IMR-90 (cell line): ENCODE data around the gene IL5RA. TPM values are rescaled to one million over a fixed set of nuclear protein-coding genes. Genes with fewer than 3 reads are reported as not detected.

Source experiments
- ATAC-seq: fragments of 200-7000 bp; cut with Tn5 transposase; 2 replicates; pipeline ENCODE4 v1.9.1; 2020; ENCODE audit warnings: low read depth, mild to moderate bottlenecking, moderate library complexity
- BruUV-seq: library from RNA; stranded (reverse); fragments of 400-500 nt; replicated peaks from 2 replicates; lab custom pipeline; 2021; lab: Mats Ljungman, UMichigan
- CTCF ChIA-PET: fragments of 300-600 bp; formaldehyde crosslinking; extraction: SDS; loops from one replicate; lab custom pipeline; 2021; ENCODE audit warnings: antibody characterized with exemption; lab: Yijun Ruan, JAX
- POLR2A ChIA-PET: fragments of 300-600 bp; sonication (Branson Sonifier 250); formaldehyde crosslinking; loops from one replicate; lab custom pipeline; 2022; ENCODE audit warnings: antibody characterized with exemption; ENCODE audit not compliant: unreplicated experiment; lab: Charles Lee
- DNase-seq: peaks from one replicate; pipeline ENCODE4 v3.0.0; 2013
- H2AFZ ChIP-seq: replicated peaks from 2 replicates; pipeline ENCODE3; 2013; ENCODE audit warnings: low read length, mild to moderate bottlenecking; ENCODE audit not compliant: poor library complexity
- H2AK5ac ChIP-seq: 2 replicates; pipeline ENCODE4 v1.6.1; 2013; ENCODE audit warnings: low read depth, low read length, inconsistent platforms
- H2AK9ac ChIP-seq: replicated peaks from 2 replicates; pipeline ENCODE3; 2013; ENCODE audit warnings: mild to moderate bottlenecking, low read depth, low read length, moderate library complexity; ENCODE audit not compliant: poor library complexity
- H2BK120ac ChIP-seq: 2 replicates; pipeline ENCODE4 v1.6.1; 2013; ENCODE audit warnings: low read depth, low read length, inconsistent platforms
- H2BK15ac ChIP-seq: 3 replicates; pipeline ENCODE4 v1.6.1; 2013; ENCODE audit warnings: low read depth, low read length, inconsistent platforms
- H2BK20ac ChIP-seq: 2 replicates; pipeline ENCODE4 v1.6.1; 2013; ENCODE audit warnings: low read depth, mild to moderate bottlenecking, inconsistent platforms, low read length, moderate library complexity
- H2BK5ac ChIP-seq: 2 replicates; pipeline ENCODE4 v1.6.1; 2013; ENCODE audit warnings: mild to moderate bottlenecking, low read depth, low read length, inconsistent platforms; ENCODE audit not compliant: poor library complexity, severe bottlenecking
- H3K14ac ChIP-seq: replicated peaks from 2 replicates; pipeline ENCODE4 v1.6.1; 2013; ENCODE audit warnings: low read depth, low read length, inconsistent platforms
- H3K18ac ChIP-seq: 2 replicates; pipeline ENCODE4 v1.6.1; 2013; ENCODE audit warnings: low read depth, low read length, control low read depth
- H3K23ac ChIP-seq: 2 replicates; pipeline ENCODE4 v1.6.1; 2013; ENCODE audit warnings: low read depth, low read length, inconsistent platforms
- H3K27ac ChIP-seq: 2 replicates; pipeline ENCODE4 v1.5.1; 2013; ENCODE audit warnings: mild to moderate bottlenecking, control low read depth, low read length; ENCODE audit not compliant: insufficient read depth
- H3K27me3 ChIP-seq: 2 replicates; pipeline ENCODE4 v1.6.1; 2013; ENCODE audit warnings: low read length; ENCODE audit not compliant: control insufficient read depth, insufficient read depth
- H3K36me3 ChIP-seq: 2 replicates; pipeline ENCODE4 v1.6.1; 2013; ENCODE audit warnings: low read length, mixed read lengths; ENCODE audit not compliant: control insufficient read depth, insufficient read depth
- H3K4ac ChIP-seq: 2 replicates; pipeline ENCODE4 v1.6.1; 2013; ENCODE audit warnings: low read depth, low read length, inconsistent platforms
- H3K4me1 ChIP-seq: 2 replicates; pipeline ENCODE4 v1.6.1; 2013; ENCODE audit warnings: low read length, mixed read lengths; ENCODE audit not compliant: control insufficient read depth, insufficient read depth
- H3K4me2 ChIP-seq: 2 replicates; pipeline ENCODE4 v1.6.1; 2013; ENCODE audit warnings: low read depth, mild to moderate bottlenecking, control low read depth, low read length, moderate library complexity
- H3K4me3 ChIP-seq: 2 replicates; pipeline ENCODE4 v1.5.1; 2013; ENCODE audit warnings: low read depth, mild to moderate bottlenecking, control low read depth, low read length, moderate library complexity; ENCODE audit not compliant: insufficient read depth
- H3K56ac ChIP-seq: 2 replicates; pipeline ENCODE4 v1.6.1; 2013; ENCODE audit warnings: low read length, inconsistent platforms; ENCODE audit not compliant: insufficient read depth; ENCODE audit errors: extremely low read depth
- H3K79me1 ChIP-seq, 2 experiments: 2 replicates each; pipeline ENCODE4 v1.6.1; 2013; ENCODE audit warnings: low read length in 2 of 2, inconsistent platforms in 1 of 2, low read depth in 1 of 2
- H3K9ac ChIP-seq: 2 replicates; pipeline ENCODE4 v1.6.1; 2013; ENCODE audit warnings: low read depth, low read length, control low read depth
- H3K9me1 ChIP-seq: 2 replicates; pipeline ENCODE4 v1.6.1; 2013; ENCODE audit warnings: low read length, inconsistent platforms; ENCODE audit not compliant: insufficient read depth
- H3K9me3 ChIP-seq: 2 replicates; pipeline ENCODE4 v1.6.1; 2013; ENCODE audit warnings: low read length; ENCODE audit not compliant: control insufficient read depth, insufficient read depth
- H4K20me1 ChIP-seq: 2 replicates; pipeline ENCODE4 v1.6.1; 2013; ENCODE audit warnings: low read length, inconsistent platforms; ENCODE audit not compliant: insufficient read depth
- H4K5ac ChIP-seq: 2 replicates; pipeline ENCODE4 v1.6.1; 2013; ENCODE audit warnings: mild to moderate bottlenecking, low read depth, low read length, control low read depth
- H4K8ac ChIP-seq, 2 experiments: 2 replicates each; pipeline ENCODE4 v1.6.1; 2013; ENCODE audit warnings: low read depth in 2 of 2, low read length in 2 of 2, control low read depth in 1 of 2, inconsistent platforms in 1 of 2
- H4K91ac ChIP-seq: 2 replicates; pipeline ENCODE4 v1.6.1; 2013; ENCODE audit warnings: low read depth, low read length, inconsistent platforms; ENCODE audit not compliant: insufficient read depth
- CEBPB ChIP-seq: IDR thresholded peaks from 2 replicates; pipeline ENCODE4 v1.6.1; 2012; ENCODE audit warnings: low read depth, low read length, improper control_type of control experiment
- CHD1 ChIP-seq: IDR thresholded peaks from 2 replicates; pipeline ENCODE4 v1.6.1; 2012; ENCODE audit warnings: low read depth, low read length, improper control_type of control experiment
- FOS ChIP-seq: fragments of 150-350 bp; IDR thresholded peaks from 2 replicates; pipeline ENCODE4 v1.6.1; 2016; ENCODE audit warnings: low read depth, low read length
- MAFK ChIP-seq: IDR thresholded peaks from 2 replicates; pipeline ENCODE4 v1.6.1; 2012; ENCODE audit warnings: low read depth, low read length, improper control_type of control experiment
- MAZ ChIP-seq: IDR thresholded peaks from 2 replicates; pipeline ENCODE4 v1.6.1; 2012; ENCODE audit warnings: low read depth, mild to moderate bottlenecking, low read length, improper control_type of control experiment, moderate library complexity, borderline replicate concordance
- MXI1 ChIP-seq: IDR thresholded peaks from 2 replicates; pipeline ENCODE4 v1.6.1; 2012; ENCODE audit warnings: low read depth, mild to moderate bottlenecking, low read length, moderate library complexity, borderline replicate concordance
- RCOR1 ChIP-seq: IDR thresholded peaks from 2 replicates; pipeline ENCODE4 v1.6.1; 2012; ENCODE audit warnings: mild to moderate bottlenecking, low read length, improper control_type of control experiment; ENCODE audit not compliant: insufficient replicate concordance
- RFX5 ChIP-seq: IDR thresholded peaks from 2 replicates; pipeline ENCODE4 v1.8.0; 2012; ENCODE audit warnings: low read depth, mild to moderate bottlenecking, low read length, moderate library complexity
- SMC3 ChIP-seq: fragments of 150-350 bp; IDR thresholded peaks from 2 replicates; pipeline ENCODE4 v1.6.1; 2016; ENCODE audit warnings: low read depth, mild to moderate bottlenecking, antibody characterized with exemption, low read length, moderate library complexity
- WGBS, 2 experiments: methylation state at CpG; one replicate each; pipeline versions ENCODE4 v1.1.5 to v1.1.7; 2013; ENCODE audit warnings: missing lambda C conversion rate in 2 of 2; ENCODE audit not compliant: insufficient read length in 1 of 2; ENCODE audit errors: extremely low coverage in 2 of 2; 5-methylcytosine and 5-hydroxymethylcytosine counted together
- dilution Hi-C: fragments of 300-500 bp; cut with HindIII; formaldehyde crosslinking; loops from one replicate; pipeline ENCODE4 v1.14.3; 2018; ENCODE audit warnings: low sequenced_read_pairs; ENCODE audit not compliant: unreplicated experiment
- in situ Hi-C: fragments of 300-500 bp; cut with MboI; formaldehyde crosslinking; loops from 3 replicates; pipeline ENCODE4 v1.14.3; 2019; ENCODE audit warnings: low sequenced_read_pairs, inconsistent platforms, mixed read lengths
- intact Hi-C: fragments of 100-400 bp; cut with micrococcal nuclease; formaldehyde crosslinking; loops from 2 replicates; pipeline ENCODE4 v1.10.0; 2022
- polyA plus RNA-seq, 3 experiments: library from polyadenylated mRNA; depleted of rRNA; stranded (reverse); fragments of >200 nt; gene quantifications; 2 replicates each; pipeline ENCODE4 v1.2.3, GENCODE V29; 2012; ENCODE audit warnings: low replicate concordance in 1 of 3
- total RNA-seq: library from RNA; depleted of rRNA; stranded (reverse); fragments of >200 nt; gene quantifications from 2 replicates; pipeline ENCODE4 v1.2.3, GENCODE V29; 2012
- TF ChIP-seq, protein P1 (sequence below): conservative IDR thresholded peaks from 2 replicates; pipeline ENCODE4 v1.5.1; 2012; ENCODE audit warnings: mild to moderate bottlenecking, low read depth, low read length, improper control_type of control experiment
- TF ChIP-seq, protein P2 (sequence below): fragments of 150-350 bp; IDR thresholded peaks from 2 replicates; pipeline ENCODE4 v1.6.1; 2016; ENCODE audit warnings: low read depth, mild to moderate bottlenecking, low read length, moderate library complexity, borderline replicate concordance

IL5RA gene
- total and polyA plus RNA-seq, 2 of the 4 experiments (the other 2 are of a cell fraction): not detected

DNA sequence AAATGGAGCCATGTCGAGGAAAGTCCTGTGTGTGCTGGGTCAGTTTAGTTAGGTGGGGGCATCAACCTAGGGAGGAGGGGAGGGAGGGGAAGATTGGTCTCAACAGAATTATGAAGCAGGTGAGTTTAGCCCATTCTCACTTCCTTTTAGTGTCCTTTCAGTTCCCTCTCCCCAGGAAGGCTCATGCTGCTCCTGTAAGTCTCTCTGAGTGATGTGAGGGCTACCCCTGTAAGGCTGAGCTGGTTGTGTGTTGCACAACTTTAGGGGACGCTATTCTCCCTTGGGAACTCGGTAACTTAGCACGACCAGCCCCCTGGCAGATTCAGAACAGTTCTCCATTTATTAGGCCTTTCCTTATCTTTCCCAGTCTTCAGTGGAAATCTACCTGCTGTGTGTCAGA, 21.2 kb downstream of the IL5RA start:
- Histone ChIP-seq H3K27me3 (no peaks in the 10 kb centered on the region), H2AK5ac (no peak overlapping the region), H3K14ac (no peak overlapping the region), H3K4me1 (no peaks in the 10 kb centered on the region), H2BK5ac (no peak overlapping the region), H4K8ac (no peak overlapping the region), H3K4ac (no peak overlapping the region), H3K4me2 (no peak overlapping the region), H2AK9ac (no peak overlapping the region), H3K9ac (no peak overlapping the region), H4K20me1 (no peaks in the 10 kb centered on the region), H4K91ac (no peak overlapping the region), H3K23ac (no peak overlapping the region), H2BK120ac (no peak overlapping the region), H3K4me3 (no peak overlapping the region), H3K18ac (no peak overlapping the region), H3K9me1 (no peaks in the 10 kb centered on the region), H4K5ac (no peak overlapping the region), H3K27ac (no peak overlapping the region), H3K56ac (no peak overlapping the region), H3K79me1 (no peaks in the 10 kb centered on the region), H2BK20ac (no peak overlapping the region), H3K36me3 (no peaks in the 10 kb centered on the region), H2BK15ac (no peak overlapping the region), H2AFZ (no peak overlapping the region), H3K9me3 (peaks cover 2% of the 10 kb centered on the region; the same call in 1 of the 2 replicates)
- POLR2A ChIA-PET: no interaction called here
- dilution Hi-C loops: no loop called here
- ATAC-seq (no peak), DNase-seq (no peak)
- CTCF ChIA-PET: no interaction called here
- in situ Hi-C loops: no loop called here
- intact Hi-C loops: no loop called here
- TF ChIP-seq, protein P1, sequence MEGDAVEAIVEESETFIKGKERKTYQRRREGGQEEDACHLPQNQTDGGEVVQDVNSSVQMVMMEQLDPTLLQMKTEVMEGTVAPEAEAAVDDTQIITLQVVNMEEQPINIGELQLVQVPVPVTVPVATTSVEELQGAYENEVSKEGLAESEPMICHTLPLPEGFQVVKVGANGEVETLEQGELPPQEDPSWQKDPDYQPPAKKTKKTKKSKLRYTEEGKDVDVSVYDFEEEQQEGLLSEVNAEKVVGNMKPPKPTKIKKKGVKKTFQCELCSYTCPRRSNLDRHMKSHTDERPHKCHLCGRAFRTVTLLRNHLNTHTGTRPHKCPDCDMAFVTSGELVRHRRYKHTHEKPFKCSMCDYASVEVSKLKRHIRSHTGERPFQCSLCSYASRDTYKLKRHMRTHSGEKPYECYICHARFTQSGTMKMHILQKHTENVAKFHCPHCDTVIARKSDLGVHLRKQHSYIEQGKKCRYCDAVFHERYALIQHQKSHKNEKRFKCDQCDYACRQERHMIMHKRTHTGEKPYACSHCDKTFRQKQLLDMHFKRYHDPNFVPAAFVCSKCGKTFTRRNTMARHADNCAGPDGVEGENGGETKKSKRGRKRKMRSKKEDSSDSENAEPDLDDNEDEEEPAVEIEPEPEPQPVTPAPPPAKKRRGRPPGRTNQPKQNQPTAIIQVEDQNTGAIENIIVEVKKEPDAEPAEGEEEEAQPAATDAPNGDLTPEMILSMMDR: no peak
- TF ChIP-seq MAFK: no peak
- TF ChIP-seq FOS: no peak
- TF ChIP-seq RFX5: no peak
- TF ChIP-seq, protein P2, sequence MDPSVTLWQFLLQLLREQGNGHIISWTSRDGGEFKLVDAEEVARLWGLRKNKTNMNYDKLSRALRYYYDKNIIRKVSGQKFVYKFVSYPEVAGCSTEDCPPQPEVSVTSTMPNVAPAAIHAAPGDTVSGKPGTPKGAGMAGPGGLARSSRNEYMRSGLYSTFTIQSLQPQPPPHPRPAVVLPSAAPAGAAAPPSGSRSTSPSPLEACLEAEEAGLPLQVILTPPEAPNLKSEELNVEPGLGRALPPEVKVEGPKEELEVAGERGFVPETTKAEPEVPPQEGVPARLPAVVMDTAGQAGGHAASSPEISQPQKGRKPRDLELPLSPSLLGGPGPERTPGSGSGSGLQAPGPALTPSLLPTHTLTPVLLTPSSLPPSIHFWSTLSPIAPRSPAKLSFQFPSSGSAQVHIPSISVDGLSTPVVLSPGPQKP: no peak
- TF ChIP-seq CHD1: no peak
- TF ChIP-seq RCOR1: no peak
- TF ChIP-seq SMC3: no peak
- no peak for TF ChIP-seq MXI1
- no peak for TF ChIP-seq CEBPB
- no peak for TF ChIP-seq MAZ
- WGBS, 2 experiments: 75% methylated on average over 2 of the region's 4 CpGs; no CpG with 5 or more reads in 1 of the 2 experiments
- BruUV-seq: no TSS peak
